ENCODE measurements around the gene PRODH. TPM values are rescaled to one million over a fixed set of nuclear protein-coding genes. Genes with fewer than 3 reads are reported as not detected.
"Not testable (repeated sequence)": the region's sequence is repeated elsewhere in the genome, so short reads cannot be mapped to it uniquely, and the experiment has no call there.

Gene PRODH
- polyA plus RNA-seq, 1 experiment = not detected

- POLR2A ChIA-PET = no interaction called here
- no peaks in the 10 kb centered on the region for H3K36me3 ChIP-seq (ENCODE audit: control insufficient read depth, insufficient read depth, low read length)
- H3K4me3 ChIP-seq (ENCODE audit: low read depth, low read length) = no peak overlapping the region
- CTCF ChIA-PET = no interaction called here
- no peaks in the 10 kb centered on the region for H3K27me3 ChIP-seq (ENCODE audit: control insufficient read depth, insufficient read depth, low read length)
- no peak for DNase-seq (ENCODE audit: low read depth)
- TF ChIP-seq CTCF (IDR thresholded peaks at IDR 0.05; ENCODE audit: insufficient read depth, low read depth, low read length) = no peak
Observed at GRCh38 chr22:18931905-18932652, 4.0 kb downstream of the PRODH start.

GRCh38 chr22:18929459-18929858 is 6.6 kb downstream of the PRODH start:
- DNase-seq (ENCODE audit: low read depth) = no peak
- H3K4me3 ChIP-seq (ENCODE audit: low read depth, low read length) = no peak overlapping the region
- no peaks in the 10 kb centered on the region for H3K27me3 ChIP-seq (ENCODE audit: control insufficient read depth, insufficient read depth, low read length)
- CTCF ChIA-PET = interaction anchor here (1.0 to 1.5 kb wide), 5 partner anchors 9 to 23 kb away, joined by 3 to 11 read pairs (median 4); partner anchors contain the start of gene DGCR6
- no peaks in the 10 kb centered on the region for H3K36me3 ChIP-seq (ENCODE audit: control insufficient read depth, insufficient read depth, low read length)
- no peak for TF ChIP-seq CTCF (IDR thresholded peaks at IDR 0.05; ENCODE audit: insufficient read depth, low read depth, low read length)
- POLR2A ChIA-PET = no interaction called here

GRCh38 chr22:18927573-18927972 is 8.5 kb downstream of the PRODH start:
- no peak for DNase-seq (ENCODE audit: low read depth)
- Histone ChIP-seq H3K27me3 (ENCODE audit: control insufficient read depth, insufficient read depth, low read length) (no peaks in the 10 kb centered on the region), H3K36me3 (ENCODE audit: control insufficient read depth, insufficient read depth, low read length) (no peaks in the 10 kb centered on the region), H3K4me3 (ENCODE audit: low read depth, low read length) (no peak overlapping the region)
- no peak for TF ChIP-seq CTCF (IDR thresholded peaks at IDR 0.05; ENCODE audit: insufficient read depth, low read depth, low read length)
- CTCF ChIA-PET = no interaction called here
- POLR2A ChIA-PET = no interaction called here

GRCh38 chr22:18927020-18927419 is 9.1 kb downstream of the PRODH start:
- H3K4me3 ChIP-seq (ENCODE audit: low read depth, low read length) = no peak overlapping the region
- ChIA-PET POLR2A (no interaction called here), CTCF (no interaction called here)
- no peaks in the 10 kb centered on the region for H3K36me3 ChIP-seq (ENCODE audit: control insufficient read depth, insufficient read depth, low read length)
- TF ChIP-seq CTCF (IDR thresholded peaks at IDR 0.05; ENCODE audit: insufficient read depth, low read depth, low read length) = no peak
- no peaks in the 10 kb centered on the region for H3K27me3 ChIP-seq (ENCODE audit: control insufficient read depth, insufficient read depth, low read length)
- no peak for DNase-seq (ENCODE audit: low read depth)

GRCh38 chr22:18925368-18926064 is 10.6 kb downstream of the PRODH start:
- no peaks in the 10 kb centered on the region for H3K36me3 ChIP-seq (ENCODE audit: control insufficient read depth, insufficient read depth, low read length)
- no peaks in the 10 kb centered on the region for H3K27me3 ChIP-seq (ENCODE audit: control insufficient read depth, insufficient read depth, low read length)
- no peak for DNase-seq (ENCODE audit: low read depth)
- TF ChIP-seq CTCF (IDR thresholded peaks at IDR 0.05; ENCODE audit: insufficient read depth, low read depth, low read length) = no peak
- H3K4me3 ChIP-seq (ENCODE audit: low read depth, low read length) = no peak overlapping the region
- CTCF ChIA-PET = no interaction called here
- POLR2A ChIA-PET = no interaction called here

GRCh38 chr22:18920257-18920902 is 15.7 kb downstream of the PRODH start:
- POLR2A ChIA-PET; CTCF ChIA-PET; H3K4me3 ChIP-seq (ENCODE audit: low read depth, low read length); DNase-seq (ENCODE audit: low read depth); H3K36me3 ChIP-seq (ENCODE audit: control insufficient read depth, insufficient read depth, low read length); H3K27me3 ChIP-seq (ENCODE audit: control insufficient read depth, insufficient read depth, low read length): not testable (repeated sequence)

GRCh38 chr22:18917818-18918217 is 18.3 kb downstream of the PRODH start:
- POLR2A ChIA-PET, CTCF ChIA-PET: not testable (repeated sequence)

More at GRCh38 chr22:18917818-18918217, 18.3 kb downstream of the PRODH start:
- not testable (repeated sequence) for H3K4me3 ChIP-seq (ENCODE audit: low read depth, low read length); DNase-seq (ENCODE audit: low read depth); H3K27me3 ChIP-seq (ENCODE audit: control insufficient read depth, insufficient read depth, low read length); H3K36me3 ChIP-seq (ENCODE audit: control insufficient read depth, insufficient read depth, low read length)

All from BJ (cell line).